ENCODE measurements around the gene HPS1. TPM values are rescaled to one million over a fixed set of nuclear protein-coding genes. Genes with fewer than 3 reads are reported as not detected.

The HPS1 gene
- total RNA-seq, 1 experiment from 2014 or later: 47.4 TPM

GRCh38 chr10:98370831-98371820, 75.6 kb downstream of the HPS1 start:
- Histone ChIP-seq H4K5ac (ENCODE audit: insufficient read length, low read depth, low read length) (no peak overlapping the region), H2BK5ac (ENCODE audit: insufficient read length, low read length) (no peak overlapping the region), H3K9ac (ENCODE audit: extremely low read depth, insufficient read length, low read length) (no peak overlapping the region), H3T11ph (ENCODE audit: low read length) (no peak overlapping the region), H3K4me1 (ENCODE audit: insufficient read depth, low read length) (peaks cover 8% of the 10 kb centered on the region; the same call in 1 of the 2 replicates), H2BK15ac (ENCODE audit: low read depth, low read length) (no peak overlapping the region), H3K23me2 (ENCODE audit: insufficient read length, low read depth, low read length, poor library complexity, severe bottlenecking) (no peaks in the 10 kb centered on the region), H4K91ac (ENCODE audit: insufficient read length, low read depth, low read length) (no peak overlapping the region), H3K56ac (ENCODE audit: insufficient read length, low read depth, low read length) (no peak overlapping the region), H2BK20ac (ENCODE audit: low read depth, low read length, poor library complexity, severe bottlenecking) (no peak overlapping the region), H3K79me1 (ENCODE audit: insufficient read depth, low read depth, low read length, poor library complexity, severe bottlenecking) (no peaks in the 10 kb centered on the region), H3K79me2 (ENCODE audit: insufficient read depth, low read length) (no peaks in the 10 kb centered on the region), H2AFZ (ENCODE audit: low read length) (no peak overlapping the region), H2BK12ac (ENCODE audit: insufficient read length, low read depth, low read length) (no peak overlapping the region), H3K27ac (ENCODE audit: insufficient read length, low read depth, low read length) (no peak overlapping the region), H4K8ac (replicated peaks; ENCODE audit: insufficient read length, low read depth, low read length) (no peak overlapping the region), H4K20me1 (ENCODE audit: control insufficient read depth, insufficient read depth, insufficient read length) (no peaks in the 10 kb centered on the region), H3K27me3 (ENCODE audit: insufficient read depth, low read length) (no peaks in the 10 kb centered on the region), H3K4me2 (ENCODE audit: insufficient read depth, insufficient read length, low read length) (no peak overlapping the region), H3K18ac (ENCODE audit: insufficient read length, low read depth, low read length) (no peak overlapping the region), H3K4ac (ENCODE audit: low read depth, low read length) (no peak overlapping the region), H3K23ac (ENCODE audit: insufficient read length, low read depth, low read length) (no peak overlapping the region), H3K9me3 (ENCODE audit: control insufficient read depth, low read depth, low read length) (no peaks in the 10 kb centered on the region), H2BK120ac (ENCODE audit: low read depth, low read length, poor library complexity, severe bottlenecking) (no peak overlapping the region), H2AK5ac (ENCODE audit: insufficient read length, low read length) (no peak overlapping the region), H3K14ac (ENCODE audit: insufficient read depth, low read length) (no peak overlapping the region; the same call in 1 of the 2 replicates)
- peaks cover 37 to 38% of the 10 kb centered on the region in 2 experiments for H3K4me1 Mint-ChIP-seq
- H3K27me3 Mint-ChIP-seq (ENCODE audit: low read depth): peaks cover 16% of the 10 kb centered on the region
- no peak for DNase-seq
- H3K4me3 Mint-ChIP-seq: no peak overlapping the region
- H3K27ac Mint-ChIP-seq: no peak overlapping the region
- TF ChIP-seq, protein P1, sequence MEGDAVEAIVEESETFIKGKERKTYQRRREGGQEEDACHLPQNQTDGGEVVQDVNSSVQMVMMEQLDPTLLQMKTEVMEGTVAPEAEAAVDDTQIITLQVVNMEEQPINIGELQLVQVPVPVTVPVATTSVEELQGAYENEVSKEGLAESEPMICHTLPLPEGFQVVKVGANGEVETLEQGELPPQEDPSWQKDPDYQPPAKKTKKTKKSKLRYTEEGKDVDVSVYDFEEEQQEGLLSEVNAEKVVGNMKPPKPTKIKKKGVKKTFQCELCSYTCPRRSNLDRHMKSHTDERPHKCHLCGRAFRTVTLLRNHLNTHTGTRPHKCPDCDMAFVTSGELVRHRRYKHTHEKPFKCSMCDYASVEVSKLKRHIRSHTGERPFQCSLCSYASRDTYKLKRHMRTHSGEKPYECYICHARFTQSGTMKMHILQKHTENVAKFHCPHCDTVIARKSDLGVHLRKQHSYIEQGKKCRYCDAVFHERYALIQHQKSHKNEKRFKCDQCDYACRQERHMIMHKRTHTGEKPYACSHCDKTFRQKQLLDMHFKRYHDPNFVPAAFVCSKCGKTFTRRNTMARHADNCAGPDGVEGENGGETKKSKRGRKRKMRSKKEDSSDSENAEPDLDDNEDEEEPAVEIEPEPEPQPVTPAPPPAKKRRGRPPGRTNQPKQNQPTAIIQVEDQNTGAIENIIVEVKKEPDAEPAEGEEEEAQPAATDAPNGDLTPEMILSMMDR (conservative IDR thresholded peaks at IDR 0.05): no peak
- H3K36me3 Mint-ChIP-seq (ENCODE audit: insufficient read depth in 1 of 3, low read depth in 3 of 3): peaks cover 0 to 1% (median 0%) of the 10 kb centered on the region in 3 experiments; a peak in 2 of 7 replicates
- no CpG with 5 or more reads among the region's 14 CpGs for WGBS (ENCODE audit: extremely low coverage, insufficient read length, low lambda C conversion rate)
- H3K9me3 Mint-ChIP-seq: peaks cover 0 to 3% of the 10 kb centered on the region in 2 experiments; a peak in 2 of 5 replicates
